ENCODE results near the gene PRR5L.

PRR5L gene

DNA sequence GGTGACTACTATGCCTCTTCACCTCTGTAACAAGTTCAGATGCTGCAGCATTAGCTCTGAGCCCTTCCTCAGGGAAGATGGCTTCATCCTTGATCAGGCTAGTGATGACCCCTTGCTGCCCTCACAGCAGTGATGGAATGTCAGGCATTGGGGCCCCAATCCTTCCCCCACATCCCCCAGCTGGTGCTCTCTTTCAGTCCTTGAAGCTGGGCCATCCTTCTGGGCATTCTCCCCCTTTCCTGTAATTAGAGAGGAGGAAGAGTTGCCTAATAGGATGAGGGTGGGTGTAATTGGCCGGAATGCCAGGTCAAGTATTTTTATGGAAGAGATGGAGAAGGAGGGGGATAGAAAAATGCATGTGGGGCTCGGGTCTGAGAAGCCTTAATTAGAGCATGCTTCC, 151.4 kb downstream of the PRR5L start:
- no peak for DNase-seq

- DNase-seq = no peak
These were observed 151.9 kb downstream of the PRR5L start for GRCh38 chr11:36447947-36448346.

GRCh38 chr11:36449561-36450096, 153.5 kb downstream of the PRR5L start:
- DNase-seq = no peak

GRCh38 chr11:36450110-36450572, 154.1 kb downstream of the PRR5L start:
- DNase-seq = no peak

GRCh38 chr11:36451045-36451444, 155.0 kb downstream of the PRR5L start:
- DNase-seq = no peak

- DNase-seq = no peak
These were observed 155.6 kb downstream of the PRR5L start for GRCh38 chr11:36451681-36452080.

GRCh38 chr11:36452236-36452940, 156.3 kb downstream of the PRR5L start:
- no peak for DNase-seq

- DNase-seq = no peak
These were observed 156.9 kb downstream of the PRR5L start for GRCh38 chr11:36452961-36453360.

- no peak for DNase-seq
These were observed 157.6 kb downstream of the PRR5L start for GRCh38 chr11:36453678-36454077.

GRCh38 chr11:36454551-36454940, 158.5 kb downstream of the PRR5L start:
- DNase-seq = no peak

- no peak for DNase-seq
These were observed 159.0 kb downstream of the PRR5L start for GRCh38 chr11:36454941-36455631.

GRCh38 chr11:36455658-36456111, 159.6 kb downstream of the PRR5L start:
- no peak for DNase-seq

DNA sequence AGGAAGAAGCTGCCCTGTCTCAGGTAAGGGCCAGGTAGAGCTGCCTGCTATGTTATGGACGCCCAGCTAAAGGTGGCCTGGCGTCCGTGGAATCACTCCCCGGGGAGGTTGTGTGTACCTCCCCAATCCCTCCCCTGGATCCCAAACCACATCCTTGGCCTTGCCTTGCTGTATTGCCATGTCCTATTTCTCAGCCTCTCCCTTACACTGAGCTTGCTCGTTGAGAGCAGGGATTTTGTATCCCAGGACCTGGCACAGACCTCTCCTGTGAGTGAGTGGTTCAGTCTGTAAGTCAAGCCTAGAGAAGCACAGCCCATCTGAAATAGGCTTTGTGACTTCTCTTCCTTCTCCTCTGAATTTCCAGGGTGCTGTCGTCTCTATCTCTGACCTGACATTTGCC, 160.1 kb downstream of the PRR5L start:
- no peak for DNase-seq

DNA sequence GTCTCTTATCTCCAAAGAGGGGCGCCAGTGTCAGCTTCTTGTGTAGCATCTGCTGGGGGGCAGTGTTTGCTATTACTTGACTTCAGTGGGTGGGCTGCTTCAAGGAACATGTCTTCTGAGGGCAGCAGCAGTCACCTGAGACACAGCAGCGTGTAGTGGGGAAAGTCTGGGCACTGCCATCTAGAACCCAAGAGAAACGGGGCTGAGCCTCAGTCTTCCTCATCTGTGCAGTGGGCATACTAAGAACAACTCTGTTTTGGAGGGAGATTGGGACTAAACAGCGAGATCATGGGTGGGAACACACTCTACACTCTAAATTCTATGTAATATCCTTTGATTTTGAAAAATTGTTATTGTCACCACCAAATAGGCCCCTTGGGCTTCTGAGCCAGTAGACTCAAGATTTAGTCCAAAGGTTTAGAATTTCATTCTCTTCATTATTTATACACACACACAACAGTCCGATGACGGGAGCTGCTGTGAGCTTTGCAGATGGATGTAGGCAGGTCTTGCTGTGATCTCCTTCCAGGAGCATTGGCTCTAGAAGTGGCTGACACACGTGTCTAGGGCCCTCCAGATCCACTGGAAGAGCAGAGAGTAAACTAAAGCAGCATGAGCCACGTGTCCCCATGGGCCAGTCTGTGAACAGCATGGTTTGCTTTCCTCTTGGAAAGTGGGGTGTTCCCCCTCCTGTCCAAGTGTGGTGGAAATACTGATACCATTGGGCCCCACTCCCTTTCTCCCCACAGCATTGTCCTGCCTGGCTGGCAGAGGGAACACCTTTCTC, 162.2 kb downstream of the PRR5L start:
- DNase-seq = no peak

DNA sequence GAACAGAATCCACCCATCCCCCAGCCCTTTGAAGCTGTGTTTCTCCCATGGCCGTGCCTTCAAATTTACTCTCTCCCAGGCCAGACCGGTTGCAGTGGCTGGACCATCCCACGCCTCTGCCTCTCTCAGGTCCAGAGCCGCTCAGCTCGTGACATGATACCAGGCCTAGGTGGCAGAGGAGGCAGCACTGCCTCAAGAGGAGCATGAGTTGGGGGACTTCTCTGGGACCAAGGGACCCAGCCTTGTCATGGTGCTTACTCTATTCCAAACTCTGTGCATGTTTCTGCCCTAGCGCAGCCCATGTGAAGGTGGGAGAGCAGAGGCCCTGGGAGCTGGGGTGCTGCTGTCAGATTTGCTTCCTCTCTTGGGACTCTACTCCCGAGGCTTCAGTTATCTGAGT, 163.0 kb downstream of the PRR5L start:
- DNase-seq = no peak

- DNase-seq = no peak
These were observed 164.1 kb downstream of the PRR5L start for GRCh38 chr11:36460220-36460619.

DNA sequence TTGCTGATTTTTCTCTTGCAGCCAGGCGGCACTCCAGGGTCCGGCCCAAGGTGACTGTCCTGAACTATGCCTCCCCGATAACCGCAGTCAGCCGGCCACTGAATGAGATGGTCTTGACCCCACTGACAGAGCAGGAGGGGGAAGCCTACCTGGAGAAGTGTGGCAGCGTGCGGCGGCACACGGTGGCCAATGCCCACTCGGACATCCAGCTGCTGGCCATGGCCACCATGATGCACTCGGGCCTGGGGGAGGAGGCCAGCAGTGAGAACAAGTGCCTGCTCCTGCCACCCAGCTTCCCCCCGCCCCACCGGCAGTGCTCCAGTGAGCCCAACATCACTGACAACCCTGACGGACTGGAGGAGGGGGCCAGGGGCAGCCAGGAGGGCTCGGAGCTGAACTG, 166.2 kb downstream of the PRR5L start:
- no peak for DNase-seq

- no peak for DNase-seq
These were observed 167.7 kb downstream of the PRR5L start for GRCh38 chr11:36463781-36464180.

DNA sequence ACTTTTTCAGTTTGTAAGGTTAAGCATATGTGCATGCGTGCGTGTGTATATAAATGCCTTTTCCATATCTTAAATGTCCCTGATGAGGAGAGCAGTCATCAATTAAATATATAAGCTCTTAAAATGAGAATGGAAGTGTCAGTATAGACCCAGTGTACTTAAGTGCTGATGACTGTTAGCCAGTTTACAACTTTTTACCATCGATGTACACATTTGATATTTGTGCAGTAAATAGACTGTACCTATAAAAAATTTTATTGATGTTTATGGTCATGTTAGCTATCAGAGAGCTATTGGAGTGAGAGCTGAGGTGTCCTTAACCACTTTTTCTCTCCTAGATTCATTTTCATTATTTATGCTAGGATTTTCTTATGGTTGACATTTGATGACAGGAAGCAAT, 168.6 kb downstream of the PRR5L start:
- no peak for DNase-seq

GRCh38 chr11:36465449-36466163, 169.5 kb downstream of the PRR5L start:
- DNase-seq = no peak

- DNase-seq = no peak
These were observed 170.9 kb downstream of the PRR5L start for GRCh38 chr11:36467012-36467411.

- DNase-seq = no peak
These were observed 171.8 kb downstream of the PRR5L start for GRCh38 chr11:36467916-36468315.

DNA sequence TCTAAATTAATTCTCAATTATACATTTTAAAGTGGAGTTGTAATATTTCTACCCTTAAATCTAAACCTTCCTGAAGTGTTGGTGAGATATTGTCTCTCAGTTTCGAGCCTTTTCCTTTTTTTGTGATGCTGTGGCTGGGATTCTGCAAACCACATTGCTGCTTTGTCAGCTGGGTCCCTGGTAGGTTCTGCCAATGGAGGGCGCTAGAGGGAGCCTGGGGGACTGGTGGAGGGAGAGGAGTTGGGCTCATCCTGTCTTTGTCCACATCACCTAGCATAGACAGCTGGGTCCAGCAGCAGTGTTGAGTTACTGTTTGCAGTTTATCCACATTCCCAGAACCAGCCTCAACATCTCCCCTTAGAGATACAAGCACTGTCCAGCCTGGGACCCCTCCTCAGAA, 173.0 kb downstream of the PRR5L start:
- DNase-seq = peak in 1 of 2 donors; percentile 16

Measured in stimulated activated CD4-positive, alpha-beta T cell treated with anti-CD3 and anti-CD28 coated beads, Interleukin-2, amount 100 ng/mL, for 48 hours (primary cell).